Caco-2 (cell line): ENCODE results near the gene PPP1R26. TPM values are rescaled to one million over a fixed set of nuclear protein-coding genes. Genes with fewer than 3 reads are reported as not detected.

Source experiments
- BruUV-seq: library from RNA; stranded (reverse); fragments of 400-500 nt; replicated peaks from 2 replicates; lab custom pipeline; 2021; lab: Mats Ljungman, UMichigan
- CTCF ChIA-PET: fragments of 300-600 bp; sonication (Branson Sonifier 250); formaldehyde crosslinking; loops from one replicate; lab custom pipeline; 2022; ENCODE audit warnings: antibody characterized with exemption; lab: Charles Lee
- POLR2A ChIA-PET: fragments of 300-600 bp; sonication (Branson Sonifier 250); formaldehyde crosslinking; loops from one replicate; lab custom pipeline; 2022; ENCODE audit warnings: antibody characterized with exemption; lab: Charles Lee
- DNase-seq, 2 experiments: peaks; one replicate each; pipeline versions ENCODE4 v3.0.0 to v3.0.0-alpha.2; 2020 to 2022
- H3K27me3 ChIP-seq: replicated peaks from 2 replicates; pipeline ENCODE4 v1.6.0; 2011; ENCODE audit warnings: low read length; ENCODE audit not compliant: control insufficient read depth, insufficient read depth
- H3K36me3 ChIP-seq: 2 replicates; pipeline ENCODE4 v1.5.1; 2011; ENCODE audit warnings: low read length; ENCODE audit not compliant: control insufficient read depth, insufficient read depth
- H3K4me1 ChIP-seq: fragments of 250-450 bp; sonication (Bioruptor Pico); 2 replicates; pipeline ENCODE4 v1.5.1; 2020; ENCODE audit warnings: mild to moderate bottlenecking
- H3K4me3 ChIP-seq: 2 replicates; pipeline ENCODE4 v1.5.1; 2011; ENCODE audit warnings: low read depth, mild to moderate bottlenecking, control low read depth, low read length
- H3K9me3 ChIP-seq: fragments of 250-450 bp; sonication (Bioruptor Pico); 2 replicates; pipeline ENCODE4 v1.5.1; 2020; ENCODE audit warnings: mild to moderate bottlenecking, moderate library complexity
- H3K27ac Mint-ChIP-seq: one replicate; pipeline ENCODE4 v1.8.0; 2022; ENCODE audit warnings: mixed read lengths; ENCODE audit not compliant: unreplicated experiment
- H3K27me3 Mint-ChIP-seq: one replicate; pipeline ENCODE4 v1.8.0; 2022; ENCODE audit warnings: mixed read lengths; ENCODE audit not compliant: insufficient read depth, unreplicated experiment
- H3K36me3 Mint-ChIP-seq: one replicate; pipeline ENCODE4 v1.8.0; 2022; ENCODE audit warnings: mild to moderate bottlenecking, mixed read lengths; ENCODE audit not compliant: insufficient read depth, unreplicated experiment
- H3K4me1 Mint-ChIP-seq: one replicate; pipeline ENCODE4 v1.8.0; 2022; ENCODE audit warnings: low read depth, mixed read lengths; ENCODE audit not compliant: unreplicated experiment
- H3K4me3 Mint-ChIP-seq: one replicate; pipeline ENCODE4 v1.8.0; 2022; ENCODE audit warnings: mild to moderate bottlenecking, moderate library complexity, mixed read lengths; ENCODE audit not compliant: unreplicated experiment
- H3K9me3 Mint-ChIP-seq: one replicate; pipeline ENCODE4 v1.8.0; 2022; ENCODE audit warnings: mixed read lengths; ENCODE audit not compliant: unreplicated experiment
- intact Hi-C: fragments of 100-400 bp; cut with micrococcal nuclease; formaldehyde crosslinking; loops from one replicate; pipeline ENCODE4 v1.10.0; 2022; ENCODE audit not compliant: unreplicated experiment
- total RNA-seq: library from RNA; stranded (reverse); gene quantifications from 2 replicates; pipeline ENCODE4 v1.2.3, GENCODE V29; 2022
- TF ChIP-seq, protein P1 (sequence below), 2 experiments: fragments of 200-600 bp in 1 of 2; IDR thresholded peaks; 1 replicate in 1 of 2; 2 replicates in 1 of 2; pipeline versions ENCODE4 v1.5.1 to v1.8.0; 2011 to 2022; ENCODE audit warnings: antibody characterized with exemption in 1 of 2, control low read depth in 1 of 2, inconsistent platforms in 1 of 2, low read depth in 1 of 2, low read length in 1 of 2, mild to moderate bottlenecking in 1 of 2, moderate library complexity in 1 of 2; ENCODE audit not compliant: insufficient read depth in 1 of 2, severe bottlenecking in 1 of 2, unreplicated experiment in 1 of 2

Gene PPP1R26
- total RNA-seq, 1 experiment from 2014 or later: 24.3 TPM

GRCh38 chr9:135501261-135502167 lies 21.9 kb downstream of the PPP1R26 start:
- Mint-ChIP-seq H3K27ac (no peak overlapping the region), H3K36me3 (peaks cover 38% of the 10 kb centered on the region), H3K9me3 (no peaks in the 10 kb centered on the region), H3K4me3 (peak overlapping the region; percentile 75), H3K27me3 (no peaks in the 10 kb centered on the region), H3K4me1 (no peaks in the 10 kb centered on the region)
- POLR2A ChIA-PET: no interaction called here
- H3K27me3 ChIP-seq: no peaks in the 10 kb centered on the region
- H3K4me1 ChIP-seq: peaks cover 12% of the 10 kb centered on the region; the same call in 1 of the 2 replicates
- CTCF ChIA-PET: no interaction called here
- intact Hi-C loops: loop anchor here (2.0 kb wide), 1 partner anchor 21 kb away; no protein-coding TSS in a partner anchor
- peak overlapping the region; percentile 91 for H3K4me3 ChIP-seq
- no peaks in the 10 kb centered on the region for H3K9me3 ChIP-seq
- peak in 1 of 2 experiments; percentile 65 for DNase-seq
- H3K36me3 ChIP-seq: peaks cover 9% of the 10 kb centered on the region
- TF ChIP-seq, protein P1, sequence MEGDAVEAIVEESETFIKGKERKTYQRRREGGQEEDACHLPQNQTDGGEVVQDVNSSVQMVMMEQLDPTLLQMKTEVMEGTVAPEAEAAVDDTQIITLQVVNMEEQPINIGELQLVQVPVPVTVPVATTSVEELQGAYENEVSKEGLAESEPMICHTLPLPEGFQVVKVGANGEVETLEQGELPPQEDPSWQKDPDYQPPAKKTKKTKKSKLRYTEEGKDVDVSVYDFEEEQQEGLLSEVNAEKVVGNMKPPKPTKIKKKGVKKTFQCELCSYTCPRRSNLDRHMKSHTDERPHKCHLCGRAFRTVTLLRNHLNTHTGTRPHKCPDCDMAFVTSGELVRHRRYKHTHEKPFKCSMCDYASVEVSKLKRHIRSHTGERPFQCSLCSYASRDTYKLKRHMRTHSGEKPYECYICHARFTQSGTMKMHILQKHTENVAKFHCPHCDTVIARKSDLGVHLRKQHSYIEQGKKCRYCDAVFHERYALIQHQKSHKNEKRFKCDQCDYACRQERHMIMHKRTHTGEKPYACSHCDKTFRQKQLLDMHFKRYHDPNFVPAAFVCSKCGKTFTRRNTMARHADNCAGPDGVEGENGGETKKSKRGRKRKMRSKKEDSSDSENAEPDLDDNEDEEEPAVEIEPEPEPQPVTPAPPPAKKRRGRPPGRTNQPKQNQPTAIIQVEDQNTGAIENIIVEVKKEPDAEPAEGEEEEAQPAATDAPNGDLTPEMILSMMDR (IDR thresholded peaks at IDR 0.05; ENCODE audit: insufficient read depth in 1 of 2, low read depth in 1 of 2, low read length in 1 of 2, severe bottlenecking in 1 of 2, unreplicated experiment in 1 of 2): no peak
- BruUV-seq: no TSS peak

- intact Hi-C loops: no loop called here
- no peaks in the 10 kb centered on the region for H3K9me3 Mint-ChIP-seq
- no peaks in the 10 kb centered on the region for H3K4me1 Mint-ChIP-seq
- no peak for DNase-seq
- H3K27ac Mint-ChIP-seq: no peak overlapping the region
- Histone ChIP-seq H3K9me3 (no peaks in the 10 kb centered on the region), H3K4me1 (peaks cover 12% of the 10 kb centered on the region; the same call in 1 of the 2 replicates), H3K4me3 (no peak overlapping the region), H3K27me3 (no peaks in the 10 kb centered on the region), H3K36me3 (peaks cover 9% of the 10 kb centered on the region)
- no TSS peak for BruUV-seq
- CTCF ChIA-PET: no interaction called here
- peak overlapping the region; percentile 75 for H3K4me3 Mint-ChIP-seq
- H3K27me3 Mint-ChIP-seq: no peaks in the 10 kb centered on the region
- TF ChIP-seq, protein P1 (IDR thresholded peaks at IDR 0.05; ENCODE audit: insufficient read depth in 1 of 2, low read depth in 1 of 2, low read length in 1 of 2, severe bottlenecking in 1 of 2, unreplicated experiment in 1 of 2): no peak
- H3K36me3 Mint-ChIP-seq: peaks cover 38% of the 10 kb centered on the region
- POLR2A ChIA-PET: no interaction called here
These were observed 22.7 kb downstream of the PPP1R26 start for GRCh38 chr9:135502168-135502872.

DNA sequence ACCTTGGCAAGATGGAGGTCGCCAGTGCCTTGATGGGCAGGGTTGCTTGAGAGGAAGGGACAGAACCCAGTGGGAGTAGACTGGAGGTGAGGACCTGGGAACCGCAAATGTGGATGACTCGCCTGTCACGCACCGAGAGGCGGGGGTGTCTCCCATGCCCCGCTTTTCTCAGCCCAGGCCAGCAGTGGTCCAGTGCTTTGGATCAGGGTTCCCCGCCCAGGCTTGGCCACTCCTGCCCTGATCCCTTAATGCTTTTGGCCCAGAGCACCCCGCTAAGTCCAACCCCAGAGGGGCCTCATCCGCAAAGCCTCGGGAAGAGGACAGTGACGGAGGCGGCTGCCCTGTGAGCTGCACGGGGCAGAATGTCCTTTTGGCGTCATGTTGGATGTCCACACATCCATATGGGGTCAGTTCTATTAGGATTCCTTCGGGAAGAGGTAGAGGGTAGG lies 23.3 kb downstream of the PPP1R26 start:
- no peak overlapping the region for H3K27ac Mint-ChIP-seq
- intact Hi-C loops: no loop called here
- Histone ChIP-seq H3K4me3 (no peak overlapping the region), H3K4me1 (peaks cover 12% of the 10 kb centered on the region; the same call in 1 of the 2 replicates), H3K27me3 (no peaks in the 10 kb centered on the region), H3K36me3 (peaks cover 9% of the 10 kb centered on the region), H3K9me3 (no peaks in the 10 kb centered on the region)
- H3K4me1 Mint-ChIP-seq: no peaks in the 10 kb centered on the region
- ChIA-PET POLR2A (no interaction called here), CTCF (no interaction called here)
- H3K27me3 Mint-ChIP-seq: no peaks in the 10 kb centered on the region
- no peak for DNase-seq
- H3K36me3 Mint-ChIP-seq: peaks cover 38% of the 10 kb centered on the region
- BruUV-seq: no TSS peak
- no peak overlapping the region for H3K4me3 Mint-ChIP-seq
- H3K9me3 Mint-ChIP-seq: no peaks in the 10 kb centered on the region
- TF ChIP-seq, protein P1 (IDR thresholded peaks at IDR 0.05; ENCODE audit: insufficient read depth in 1 of 2, low read depth in 1 of 2, low read length in 1 of 2, severe bottlenecking in 1 of 2, unreplicated experiment in 1 of 2): no peak
